ENCODE measurements around the gene DUSP6. TPM values are rescaled to one million over a fixed set of nuclear protein-coding genes. Genes with fewer than 3 reads are reported as not detected.

The DUSP6 gene
- total RNA-seq, 2 donors from 2014 or later, result 25.7 to 54.1 TPM

DNA sequence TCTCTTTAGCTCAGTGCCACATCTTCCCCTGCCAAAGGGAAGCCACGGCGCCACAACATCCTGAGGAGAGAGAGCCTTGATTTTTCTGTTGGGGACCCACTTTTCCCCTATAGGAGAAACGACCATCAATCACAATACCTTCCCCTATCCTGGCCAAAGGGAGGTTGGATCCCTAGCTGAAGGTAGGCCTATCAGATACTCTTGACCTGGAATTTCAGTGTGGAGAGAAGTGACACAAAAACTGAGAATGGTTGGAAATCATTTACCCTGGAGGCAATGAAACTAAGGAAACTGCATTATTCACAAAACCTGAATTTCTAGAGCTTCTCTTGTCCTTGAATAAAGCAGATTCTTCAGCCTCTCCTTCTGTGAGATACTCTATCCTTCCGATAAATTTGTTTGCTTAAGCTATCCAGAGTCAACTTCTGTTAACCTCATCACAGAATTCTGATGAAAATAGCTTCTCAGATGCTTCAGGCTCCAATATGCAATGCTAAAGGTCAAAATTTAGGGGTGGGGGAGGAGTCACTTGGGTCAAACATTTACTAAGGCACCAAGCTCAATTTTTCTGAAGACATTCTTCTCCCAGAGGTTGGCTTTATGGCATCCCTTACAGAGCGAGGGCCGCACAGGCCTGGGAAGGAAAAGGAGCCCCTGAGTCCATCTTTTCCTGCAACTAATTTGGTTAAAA lies 27.0 kb upstream of the DUSP6 start:
- TF ChIP-seq, protein P1, sequence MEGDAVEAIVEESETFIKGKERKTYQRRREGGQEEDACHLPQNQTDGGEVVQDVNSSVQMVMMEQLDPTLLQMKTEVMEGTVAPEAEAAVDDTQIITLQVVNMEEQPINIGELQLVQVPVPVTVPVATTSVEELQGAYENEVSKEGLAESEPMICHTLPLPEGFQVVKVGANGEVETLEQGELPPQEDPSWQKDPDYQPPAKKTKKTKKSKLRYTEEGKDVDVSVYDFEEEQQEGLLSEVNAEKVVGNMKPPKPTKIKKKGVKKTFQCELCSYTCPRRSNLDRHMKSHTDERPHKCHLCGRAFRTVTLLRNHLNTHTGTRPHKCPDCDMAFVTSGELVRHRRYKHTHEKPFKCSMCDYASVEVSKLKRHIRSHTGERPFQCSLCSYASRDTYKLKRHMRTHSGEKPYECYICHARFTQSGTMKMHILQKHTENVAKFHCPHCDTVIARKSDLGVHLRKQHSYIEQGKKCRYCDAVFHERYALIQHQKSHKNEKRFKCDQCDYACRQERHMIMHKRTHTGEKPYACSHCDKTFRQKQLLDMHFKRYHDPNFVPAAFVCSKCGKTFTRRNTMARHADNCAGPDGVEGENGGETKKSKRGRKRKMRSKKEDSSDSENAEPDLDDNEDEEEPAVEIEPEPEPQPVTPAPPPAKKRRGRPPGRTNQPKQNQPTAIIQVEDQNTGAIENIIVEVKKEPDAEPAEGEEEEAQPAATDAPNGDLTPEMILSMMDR (IDR thresholded peaks at IDR 0.05), result no peak
- Histone ChIP-seq H3K36me3 (no peaks in the 10 kb centered on the region), H3K4me3 (no peak overlapping the region), H3K9me3 (no peaks in the 10 kb centered on the region), H3K27ac (peak overlapping the region in 1 of 2 donors; percentile 54), H3K27me3 (no peaks in the 10 kb centered on the region), H3K4me1 (peaks cover 0 to 37% of the 10 kb centered on the region in 2 donors)
- DNase-seq (ENCODE audit: low spot score), result no peak

DNA sequence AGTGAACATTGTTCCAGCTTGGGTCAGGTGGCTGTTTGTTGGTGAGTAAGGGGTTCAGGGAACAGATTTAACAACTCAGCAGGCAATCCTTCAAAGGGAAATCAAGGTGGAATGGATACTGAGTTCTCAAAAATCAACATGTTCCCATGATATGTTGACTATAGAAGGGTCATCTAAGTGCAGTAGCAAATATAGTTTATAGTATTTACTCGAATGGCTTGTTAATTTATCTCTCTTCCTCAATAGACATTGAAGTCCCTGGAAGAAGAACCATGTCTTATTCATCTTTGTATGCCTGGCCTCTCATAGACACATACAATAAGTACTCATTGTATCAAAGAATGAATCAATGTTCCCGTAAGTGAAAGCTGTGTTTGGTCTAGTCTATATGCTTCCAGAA lies 24.5 kb upstream of the DUSP6 start:
- Histone ChIP-seq H3K27me3 (no peaks in the 10 kb centered on the region), H3K36me3 (no peaks in the 10 kb centered on the region), H3K27ac (no peak overlapping the region), H3K4me3 (no peak overlapping the region), H3K9me3 (no peaks in the 10 kb centered on the region), H3K4me1 (peaks cover 0 to 39% of the 10 kb centered on the region in 2 donors)
- DNase-seq (ENCODE audit: low spot score), result no peak
- TF ChIP-seq, protein P1 (IDR thresholded peaks at IDR 0.05), result no peak

DNA sequence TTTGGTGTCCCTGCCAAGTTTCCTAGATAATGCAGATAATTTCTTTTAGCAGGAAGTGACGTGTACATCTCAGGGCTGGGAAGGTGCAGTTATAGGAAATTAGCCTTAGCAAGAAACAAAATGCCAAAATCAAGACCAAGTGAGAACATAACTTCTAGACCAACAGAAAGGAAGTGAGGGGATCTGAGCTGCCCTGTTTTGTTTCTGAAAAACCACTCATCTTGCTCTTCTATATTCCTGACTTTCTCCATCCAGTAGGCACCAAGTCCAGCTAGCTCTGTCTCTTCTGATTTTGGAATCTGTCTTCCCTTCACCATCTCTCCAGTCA lies 23.9 kb upstream of the DUSP6 start:
- Histone ChIP-seq H3K36me3 (no peaks in the 10 kb centered on the region), H3K27ac (no peak overlapping the region), H3K27me3 (no peaks in the 10 kb centered on the region), H3K4me1 (peaks cover 0 to 39% of the 10 kb centered on the region in 2 donors), H3K4me3 (no peak overlapping the region), H3K9me3 (no peaks in the 10 kb centered on the region)
- no peak for DNase-seq (ENCODE audit: low spot score)
- TF ChIP-seq, protein P1 (IDR thresholded peaks at IDR 0.05), result no peak

DNA sequence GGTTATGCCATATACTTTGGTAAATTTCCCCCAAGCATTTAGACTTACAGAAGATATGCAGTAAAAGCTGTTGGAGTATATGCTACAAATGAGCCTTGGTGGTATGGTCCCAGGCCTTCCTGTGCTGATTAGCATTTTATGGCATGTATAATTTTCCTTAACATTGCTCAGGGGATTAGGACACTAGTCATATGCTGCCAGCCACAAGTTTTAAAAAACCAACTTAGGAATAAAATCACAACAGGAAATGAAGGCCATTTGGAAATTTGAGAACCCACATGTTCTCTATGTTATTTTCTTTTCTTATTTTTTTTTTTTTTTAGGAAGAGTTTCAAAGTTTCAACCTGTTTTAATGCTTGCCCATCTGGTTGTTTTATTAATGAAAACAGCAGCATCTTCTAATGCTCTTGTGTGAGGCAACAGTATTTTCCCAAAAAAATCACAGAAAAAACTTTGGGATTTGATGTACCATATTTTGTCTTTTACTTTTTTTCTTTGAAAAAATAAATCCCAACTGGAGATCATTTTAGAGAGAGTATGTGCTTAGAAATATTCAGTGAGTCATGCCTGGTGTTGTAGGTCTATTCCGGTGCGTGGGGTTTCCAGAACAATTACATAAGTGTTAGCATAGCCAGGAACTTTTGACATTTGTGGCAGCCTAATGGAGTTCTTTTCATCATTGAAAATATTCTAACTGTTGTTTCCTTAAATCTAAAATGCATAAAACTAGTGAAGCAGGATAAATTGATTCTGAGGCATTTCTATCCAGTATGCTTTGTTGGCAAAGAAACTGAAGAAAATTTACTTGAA lies 21.7 kb upstream of the DUSP6 start:
- DNase-seq (ENCODE audit: low spot score), result no peak
- peaks cover 0 to 29% of the 10 kb centered on the region in 2 donors for H3K4me1 ChIP-seq
- no peak overlapping the region for H3K4me3 ChIP-seq
- H3K36me3 ChIP-seq, result no peaks in the 10 kb centered on the region
- no peaks in the 10 kb centered on the region for H3K27me3 ChIP-seq
- TF ChIP-seq, protein P1 (IDR thresholded peaks at IDR 0.05), result no peak
- peak overlapping the region; percentile 51 to 67 for H3K27ac ChIP-seq
- H3K9me3 ChIP-seq, result no peaks in the 10 kb centered on the region

DNA sequence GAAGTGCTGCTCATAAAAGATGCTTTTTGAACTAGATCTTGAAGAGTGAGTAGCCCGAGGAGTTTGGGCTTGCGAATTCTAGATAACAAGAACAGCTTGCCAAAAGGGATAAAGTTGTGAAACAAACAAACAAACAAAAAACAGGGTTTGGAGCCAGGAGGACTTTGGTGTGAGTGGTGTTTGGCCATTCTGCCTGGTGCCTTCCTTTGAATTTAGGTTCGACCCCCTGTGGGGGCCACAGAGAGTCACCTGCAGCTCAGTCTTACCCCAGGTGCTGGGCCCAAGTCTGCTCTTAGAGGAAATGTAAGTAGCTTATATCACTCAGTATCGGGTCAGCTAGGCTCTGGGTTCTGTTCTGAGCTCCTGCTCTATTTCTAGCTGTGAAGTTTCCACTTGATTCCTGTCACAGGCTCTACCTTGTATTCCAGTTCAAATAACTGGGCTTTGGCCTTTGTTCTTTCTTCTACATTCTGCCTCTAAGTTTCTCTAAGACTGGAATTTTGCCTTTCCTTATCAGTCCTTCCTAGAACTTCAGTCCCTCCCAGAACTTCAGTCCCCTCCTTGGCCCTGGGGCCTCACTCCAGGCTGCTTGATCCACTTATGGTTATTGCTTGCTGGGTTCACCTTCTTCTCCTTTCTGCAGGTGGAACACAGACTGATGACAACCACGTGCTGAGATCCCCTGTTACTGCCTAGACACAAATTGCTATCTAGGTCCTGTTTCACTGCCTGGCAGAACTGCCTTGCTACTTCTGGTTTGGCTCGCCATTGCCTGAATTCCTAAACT lies 20.5 kb upstream of the DUSP6 start:
- Histone ChIP-seq H3K9me3 (no peaks in the 10 kb centered on the region), H3K36me3 (no peaks in the 10 kb centered on the region), H3K27ac (peak overlapping the region; percentile 51 to 67), H3K27me3 (no peaks in the 10 kb centered on the region), H3K4me1 (peaks cover 0 to 25% of the 10 kb centered on the region in 2 donors), H3K4me3 (no peak overlapping the region)
- TF ChIP-seq, protein P1 (IDR thresholded peaks at IDR 0.05), result no peak
- DNase-seq (ENCODE audit: low spot score), result no peak

All from right atrium auricular region (tissue), 2 donors.